ENCODE results near the gene PKN2. TPM values are rescaled to one million over a fixed set of nuclear protein-coding genes. Genes with fewer than 3 reads are reported as not detected.

PKN2 gene
- total RNA-seq, 4 donors from 2014 or later = 31.4 to 80.4 (median 64.1) TPM

DNA sequence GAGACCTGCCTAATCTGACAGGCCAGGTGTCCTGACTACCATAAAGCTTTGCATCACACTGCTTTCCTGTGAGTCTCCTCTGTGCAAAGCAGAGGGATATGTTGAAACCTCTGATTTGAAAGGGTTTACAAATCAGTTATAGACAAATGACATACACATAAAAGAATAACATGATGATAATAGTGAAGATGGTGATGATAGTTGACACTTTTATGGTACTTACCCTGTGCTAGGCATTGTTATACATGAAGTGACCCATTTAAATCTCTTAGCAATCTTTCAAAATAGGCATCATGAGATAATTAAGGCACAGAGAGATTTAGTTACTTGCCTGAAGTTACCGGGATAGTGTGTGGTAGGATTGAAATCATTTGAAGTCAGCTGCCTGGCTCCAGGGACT is 34.1 kb upstream of the PKN2 start:
- H3K4me3 ChIP-seq = no peak overlapping the region
- WGBS, 2 donors (ENCODE audit: low coverage in 1 of 2) = 92 to 100% methylated on average over 1 of the region's 1 CpG
- in situ Hi-C loops (cut with MboI; ENCODE audit: low pct_ligation_motif_present in 1 of 4, low pct_unique_long_range_greater_than_20kb in 1 of 4, low sequenced_read_pairs in 3 of 4) (loop anchor here in 1 of 4 donors (10.0 kb wide), 1 partner anchor 225 kb away; no protein-coding TSS in a partner anchor), intact Hi-C loops (cut with DNase I; ENCODE audit: low total_unique reads) (loop anchor here (10.0 kb wide), 1 partner anchor 235 kb away; no protein-coding TSS in a partner anchor)
- H3K27ac ChIP-seq = no peak overlapping the region
- TF ChIP-seq POLR2AphosphoS5 (IDR thresholded peaks at IDR 0.05) = no peak
- TF ChIP-seq POLR2A (IDR thresholded peaks at IDR 0.05) = no peak
- TF ChIP-seq EP300 (IDR thresholded peaks at IDR 0.05; ENCODE audit: low read depth) = no peak
- TF ChIP-seq, protein P1, sequence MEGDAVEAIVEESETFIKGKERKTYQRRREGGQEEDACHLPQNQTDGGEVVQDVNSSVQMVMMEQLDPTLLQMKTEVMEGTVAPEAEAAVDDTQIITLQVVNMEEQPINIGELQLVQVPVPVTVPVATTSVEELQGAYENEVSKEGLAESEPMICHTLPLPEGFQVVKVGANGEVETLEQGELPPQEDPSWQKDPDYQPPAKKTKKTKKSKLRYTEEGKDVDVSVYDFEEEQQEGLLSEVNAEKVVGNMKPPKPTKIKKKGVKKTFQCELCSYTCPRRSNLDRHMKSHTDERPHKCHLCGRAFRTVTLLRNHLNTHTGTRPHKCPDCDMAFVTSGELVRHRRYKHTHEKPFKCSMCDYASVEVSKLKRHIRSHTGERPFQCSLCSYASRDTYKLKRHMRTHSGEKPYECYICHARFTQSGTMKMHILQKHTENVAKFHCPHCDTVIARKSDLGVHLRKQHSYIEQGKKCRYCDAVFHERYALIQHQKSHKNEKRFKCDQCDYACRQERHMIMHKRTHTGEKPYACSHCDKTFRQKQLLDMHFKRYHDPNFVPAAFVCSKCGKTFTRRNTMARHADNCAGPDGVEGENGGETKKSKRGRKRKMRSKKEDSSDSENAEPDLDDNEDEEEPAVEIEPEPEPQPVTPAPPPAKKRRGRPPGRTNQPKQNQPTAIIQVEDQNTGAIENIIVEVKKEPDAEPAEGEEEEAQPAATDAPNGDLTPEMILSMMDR (IDR thresholded peaks at IDR 0.05) = no peak
- H3K4me1 ChIP-seq = peaks cover 0 to 1% (median 0%) of the 10 kb centered on the region in 4 donors
- no peaks in the 10 kb centered on the region for H3K9me3 ChIP-seq
- H3K36me3 ChIP-seq = no peaks in the 10 kb centered on the region
- no peak for DNase-seq
- no peaks in the 10 kb centered on the region for H3K27me3 ChIP-seq

DNA sequence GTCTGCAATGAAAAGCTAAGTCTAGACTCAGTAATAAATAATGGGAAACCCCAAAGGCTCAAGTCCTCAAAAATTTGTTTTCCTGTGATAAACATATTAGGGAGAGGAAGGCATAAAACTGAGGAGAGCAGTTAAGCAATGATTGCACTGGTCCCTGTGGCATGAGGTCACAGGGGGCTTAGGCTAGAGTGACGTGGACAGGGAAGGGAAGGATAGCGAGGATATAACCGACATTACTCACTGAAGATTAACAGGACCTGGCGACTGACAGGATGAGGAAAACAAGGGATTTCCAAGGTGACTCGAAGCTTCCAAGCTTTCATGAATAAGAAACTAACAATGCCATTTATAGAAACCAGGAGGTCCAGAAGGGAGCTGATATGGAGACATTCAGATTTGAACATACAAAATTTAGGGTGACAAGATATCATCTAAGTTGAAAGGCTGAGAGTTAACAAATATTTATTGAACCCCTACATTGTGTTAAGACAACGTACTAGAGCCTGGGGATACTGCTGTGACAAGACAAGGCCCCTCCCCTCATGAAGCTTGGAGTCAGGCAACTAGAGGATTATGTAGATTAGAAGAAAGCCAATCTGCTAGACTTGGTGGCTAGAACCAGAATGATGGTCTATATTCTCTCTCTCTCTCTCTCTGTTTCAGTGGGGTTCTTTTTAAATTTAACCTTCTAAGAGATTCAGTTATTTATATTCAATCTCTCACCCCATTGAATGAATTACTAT is 33.2 kb upstream of the PKN2 start:
- Histone ChIP-seq H3K27ac (no peak overlapping the region), H3K36me3 (no peaks in the 10 kb centered on the region), H3K4me1 (peaks cover 0 to 11% (median 3%) of the 10 kb centered on the region in 4 donors), H3K27me3 (no peaks in the 10 kb centered on the region), H3K4me3 (no peak overlapping the region), H3K9me3 (no peaks in the 10 kb centered on the region)
- in situ Hi-C loops (cut with MboI; ENCODE audit: low pct_ligation_motif_present in 1 of 4, low pct_unique_long_range_greater_than_20kb in 1 of 4, low sequenced_read_pairs in 3 of 4) = loop anchor here in 1 of 4 donors (10.0 kb wide), 1 partner anchor 224 kb away; no protein-coding TSS in a partner anchor
- no peak for DNase-seq
- WGBS, 2 donors (ENCODE audit: low coverage in 1 of 2) = 80 to 82% methylated on average over 5 to 6 of the region's 6 CpGs
- intact Hi-C loops (cut with DNase I; ENCODE audit: low total_unique reads) = loop anchor here (10.0 kb wide), 1 partner anchor 234 kb away; no protein-coding TSS in a partner anchor
- TF ChIP-seq EP300 (IDR thresholded peaks at IDR 0.05; ENCODE audit: low read depth) (no peak), POLR2A (IDR thresholded peaks at IDR 0.05) (no peak), POLR2AphosphoS5 (IDR thresholded peaks at IDR 0.05) (no peak)
- TF ChIP-seq, protein P1 (IDR thresholded peaks at IDR 0.05) = no peak

DNA sequence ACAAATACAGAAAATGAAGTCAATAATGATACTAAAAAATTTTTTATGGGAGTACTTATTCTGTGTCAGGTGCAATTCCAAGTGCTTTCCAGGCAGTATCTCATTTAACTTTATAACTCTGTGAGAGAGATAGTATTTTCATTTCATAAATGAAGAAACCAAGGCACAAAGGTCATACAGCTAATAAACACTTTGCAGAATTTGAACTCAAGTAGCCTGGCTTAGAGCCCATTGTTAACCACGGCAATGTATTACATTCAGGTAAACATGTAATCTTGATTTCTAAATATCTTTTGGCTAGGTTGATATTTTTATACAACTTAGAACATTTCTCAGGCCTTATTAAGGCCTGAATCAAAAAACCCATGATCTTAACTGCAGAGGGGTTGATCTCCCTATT is 28.9 kb upstream of the PKN2 start:
- TF ChIP-seq EP300 (IDR thresholded peaks at IDR 0.05; ENCODE audit: low read depth) (no peak), POLR2AphosphoS5 (IDR thresholded peaks at IDR 0.05) (no peak), POLR2A (IDR thresholded peaks at IDR 0.05) (no peak)
- TF ChIP-seq, protein P1 (IDR thresholded peaks at IDR 0.05) = no peak
- DNase-seq = no peak
- peaks cover 0 to 11% (median 3%) of the 10 kb centered on the region in 4 donors for H3K4me1 ChIP-seq
- peak overlapping the region in 1 of 4 donors; percentile 14 for H3K27ac ChIP-seq
- no peaks in the 10 kb centered on the region for H3K36me3 ChIP-seq
- intact Hi-C loops (cut with DNase I; ENCODE audit: low total_unique reads) = loop anchor here (10.0 kb wide), 1 partner anchor 230 kb away; no protein-coding TSS in a partner anchor
- no peak overlapping the region for H3K4me3 ChIP-seq
- H3K9me3 ChIP-seq = no peaks in the 10 kb centered on the region
- WGBS, 2 donors (ENCODE audit: low coverage in 1 of 2) = 0 to 15% methylated on average over 1 of the region's 1 CpG
- in situ Hi-C loops (cut with MboI; ENCODE audit: low pct_ligation_motif_present in 1 of 4, low pct_unique_long_range_greater_than_20kb in 1 of 4, low sequenced_read_pairs in 3 of 4) = loop anchor here in 1 of 4 donors (10.0 kb wide), 1 partner anchor 220 kb away; no protein-coding TSS in a partner anchor
- H3K27me3 ChIP-seq = no peaks in the 10 kb centered on the region

DNA sequence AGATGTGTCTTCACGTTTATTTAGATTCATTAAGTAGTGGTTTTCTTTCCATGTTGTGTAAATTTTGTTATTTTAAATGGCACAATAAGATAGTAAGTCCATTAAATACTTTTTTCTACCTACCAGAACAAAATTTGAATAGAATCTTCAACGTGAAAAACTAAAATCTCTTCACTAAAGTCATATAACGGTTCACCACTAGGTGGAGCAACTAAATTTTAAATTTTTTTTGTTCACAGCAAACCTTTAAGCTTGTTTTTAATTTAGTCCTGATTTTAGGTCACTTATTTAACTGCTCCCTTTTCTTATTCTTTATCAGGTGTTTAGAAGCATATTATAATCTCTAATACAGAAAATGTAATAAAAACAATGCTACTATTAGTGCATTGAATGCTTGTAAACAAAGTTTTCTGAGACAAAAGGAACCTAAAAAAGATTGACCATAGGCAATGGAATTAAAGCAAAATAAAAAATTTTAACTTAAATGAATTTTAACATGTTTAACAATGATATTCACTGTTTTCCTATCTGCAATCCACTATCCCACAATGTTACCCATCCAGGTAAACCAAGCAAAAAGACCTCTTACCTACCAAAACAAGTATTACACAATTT is 28.3 kb upstream of the PKN2 start:
- TF ChIP-seq POLR2AphosphoS5 (IDR thresholded peaks at IDR 0.05) (no peak), EP300 (IDR thresholded peaks at IDR 0.05; ENCODE audit: low read depth) (no peak), POLR2A (IDR thresholded peaks at IDR 0.05) (no peak)
- TF ChIP-seq, protein P1 (IDR thresholded peaks at IDR 0.05) = peak; percentile 52 to 79 (median 67)
- Histone ChIP-seq H3K4me3 (no peak overlapping the region), H3K4me1 (peaks cover 0 to 15% (median 3%) of the 10 kb centered on the region in 4 donors), H3K27ac (peak overlapping the region in 1 of 4 donors; percentile 14), H3K9me3 (no peaks in the 10 kb centered on the region), H3K36me3 (no peaks in the 10 kb centered on the region), H3K27me3 (no peaks in the 10 kb centered on the region)
- in situ Hi-C loops (cut with MboI; ENCODE audit: low pct_ligation_motif_present in 1 of 4, low pct_unique_long_range_greater_than_20kb in 1 of 4, low sequenced_read_pairs in 3 of 4) (loop anchor here in 1 of 4 donors (10.0 kb wide), 1 partner anchor 219 kb away; no protein-coding TSS in a partner anchor), intact Hi-C loops (cut with DNase I; ENCODE audit: low total_unique reads) (loop anchor here (10.0 kb wide), 1 partner anchor 229 kb away; no protein-coding TSS in a partner anchor)
- WGBS, 2 donors (ENCODE audit: low coverage in 1 of 2) = 11 to 22% methylated on average over 3 of the region's 3 CpGs
- no peak for DNase-seq

Measured in transverse colon (tissue), 4 donors.